Endothelial cell of umbilical vein (primary cell): ENCODE data around the gene PAFAH2. TPM values are rescaled to one million over a fixed set of nuclear protein-coding genes. Genes with fewer than 3 reads are reported as not detected.
A peak's percentile ranks its signal among the peaks of the same experiment; 100 is the strongest.

Source experiments
- BruUV-seq: library from RNA; stranded (reverse); fragments of 400-500 nt; replicated peaks from 2 replicates; lab custom pipeline; 2021; lab: Mats Ljungman, UMichigan
- CTCF ChIA-PET: fragments of 300-600, 350-600 bp; sonication (Branson Sonifier 250); formaldehyde crosslinking; loops from one replicate; lab custom pipeline; 2021; ENCODE audit warnings: antibody characterized with exemption, inconsistent platforms; lab: Charles Lee
- POLR2A ChIA-PET: fragments of 300-600, 350-600 bp; sonication (Branson Sonifier 250); formaldehyde crosslinking; loops from one replicate; lab custom pipeline; 2021; ENCODE audit warnings: antibody characterized with exemption, inconsistent platforms; lab: Charles Lee
- DNase-seq: peaks from one replicate; pipeline ENCODE4 v3.0.0-alpha.2; 2011; ENCODE audit warnings: low read depth, low spot score
- FAIRE-seq: peaks from 2 replicates; lab custom pipeline; 2011; peaks lifted over from hg19 to GRCh38; lab: Jason Lieb, UNC
- H2AFZ ChIP-seq: 2 replicates; pipeline ENCODE4 v1.6.0; 2012; ENCODE audit warnings: low read depth, low read length, control low read depth, inconsistent platforms
- H3K27ac ChIP-seq: 2 replicates; pipeline ENCODE4 v1.5.1; 2011; ENCODE audit warnings: low read depth, mild to moderate bottlenecking, control low read depth, low read length, moderate library complexity; ENCODE audit not compliant: insufficient read depth
- H3K27me3 ChIP-seq, 2 experiments: 2 replicates each; pipeline versions ENCODE4 v1.6.0 to v1.6.1; 2011; ENCODE audit warnings: low read length in 2 of 2, mixed read lengths in 1 of 2; ENCODE audit not compliant: control insufficient read depth in 2 of 2, insufficient read depth in 2 of 2
- H3K36me3 ChIP-seq, 2 experiments: 2 replicates in 1 of 2; 3 replicates in 1 of 2; pipeline ENCODE4 v1.5.1; 2011; ENCODE audit warnings: low read length in 2 of 2, mild to moderate bottlenecking in 1 of 2, moderate library complexity in 1 of 2; ENCODE audit not compliant: control insufficient read depth in 2 of 2, insufficient read depth in 2 of 2; ENCODE audit errors: extremely low read depth in 1 of 2
- H3K4me1 ChIP-seq: 3 replicates; pipeline ENCODE4 v1.5.1; 2011; ENCODE audit warnings: mild to moderate bottlenecking, low read length; ENCODE audit not compliant: control insufficient read depth, insufficient read depth; ENCODE audit errors: extremely low read depth
- H3K4me2 ChIP-seq: 2 replicates; pipeline ENCODE4 v1.6.1; 2011; ENCODE audit warnings: low read length, control low read depth, mixed read lengths; ENCODE audit not compliant: insufficient read depth
- H3K4me3 ChIP-seq, 3 experiments: fragments of 200-600 bp in 1 of 3; sonication (generic), shearing (Covaris generic) in 1 of 3; replicated peaks in 1 of 3; 2 replicates each; pipeline ENCODE4 v1.5.1; 2011 to 2016; ENCODE audit warnings: control low read depth in 3 of 3, low read length in 3 of 3, mild to moderate bottlenecking in 2 of 3, inconsistent platforms in 1 of 3, low read depth in 1 of 3, moderate library complexity in 1 of 3; ENCODE audit not compliant: insufficient read depth in 1 of 3
- H3K79me2 ChIP-seq: 2 replicates; pipeline ENCODE4 v1.6.0; 2012; ENCODE audit warnings: low read length, inconsistent platforms; ENCODE audit not compliant: control insufficient read depth, insufficient read depth
- H3K9ac ChIP-seq: replicated peaks from 2 replicates; pipeline ENCODE3; 2011; ENCODE audit warnings: low read length, control low read depth; ENCODE audit not compliant: insufficient read depth; ENCODE audit errors: extremely low read depth
- H3K9me1 ChIP-seq: replicated peaks from 3 replicates; pipeline ENCODE4 v1.6.0; 2011; ENCODE audit warnings: mild to moderate bottlenecking, low read length; ENCODE audit not compliant: control insufficient read depth, insufficient read depth; ENCODE audit errors: extremely low read depth
- H3K9me3 ChIP-seq: replicated peaks from 2 replicates; pipeline ENCODE4 v1.5.1; 2012; ENCODE audit warnings: low read length, inconsistent platforms; ENCODE audit not compliant: control insufficient read depth, insufficient read depth
- H4K20me1 ChIP-seq: replicated peaks from 2 replicates; pipeline ENCODE3; 2011; ENCODE audit warnings: mild to moderate bottlenecking, low read length; ENCODE audit not compliant: control insufficient read depth, insufficient read depth; ENCODE audit errors: extremely low read depth
- EZH2 ChIP-seq: IDR thresholded peaks from 2 replicates; pipeline ENCODE4 v1.6.1; 2012; ENCODE audit warnings: borderline replicate concordance, low read depth, mild to moderate bottlenecking, moderate library complexity, low read length, inconsistent platforms; ENCODE audit not compliant: severe bottlenecking
- FOS ChIP-seq: IDR thresholded peaks from 2 replicates; pipeline ENCODE4 v1.6.1; 2011; ENCODE audit warnings: mild to moderate bottlenecking, low read length, moderate library complexity, borderline replicate concordance; ENCODE audit not compliant: insufficient read depth
- GATA2 ChIP-seq: IDR thresholded peaks from 2 replicates; pipeline ENCODE4 v1.7.0; 2011; ENCODE audit warnings: low read depth, mild to moderate bottlenecking, moderate library complexity, mixed read lengths, low read length; ENCODE audit not compliant: insufficient read length, insufficient read depth
- JUN ChIP-seq: IDR thresholded peaks from 2 replicates; pipeline ENCODE4 v1.6.1; 2011; ENCODE audit warnings: borderline replicate concordance, low read depth; ENCODE audit not compliant: insufficient read length, insufficient read depth
- MAX ChIP-seq: IDR thresholded peaks from 2 replicates; pipeline ENCODE4 v1.6.1; 2011; ENCODE audit not compliant: insufficient read depth, insufficient read length
- MYC ChIP-seq: IDR thresholded peaks from one replicate; pipeline ENCODE4 v1.6.1; 2011; ENCODE audit warnings: mild to moderate bottlenecking, low read depth, low read length
- POLR2A ChIP-seq: IDR thresholded peaks from 2 replicates; pipeline ENCODE4 v1.6.1; 2012; ENCODE audit warnings: low read depth, mild to moderate bottlenecking, control low read depth, low read length
- POLR2AphosphoS5 ChIP-seq: IDR thresholded peaks from 2 replicates; pipeline ENCODE4 v1.6.1; 2012; ENCODE audit warnings: low read depth, mild to moderate bottlenecking, control low read depth, low read length, moderate library complexity; ENCODE audit not compliant: insufficient read depth
- dilution Hi-C: fragments of 300-500 bp; cut with MboI; formaldehyde crosslinking; loops from one replicate; pipeline ENCODE4 v1.15.0; 2019; ENCODE audit warnings: low sequenced_read_pairs; ENCODE audit not compliant: extremely low pct_ligation_motif_present
- intact Hi-C: fragments of 100-400 bp; cut with micrococcal nuclease; formaldehyde crosslinking; loops from one replicate; pipeline ENCODE4 v1.10.0; 2022
- polyA plus RNA-seq, 4 experiments: library from polyadenylated mRNA; depleted of rRNA in 3 of 4; stranded (reverse) in 3 of 4; unstranded in 1 of 4; fragments of >200 nt; gene quantifications; 2 replicates each; pipeline versions ENCODE4 v1.2.1 to v1.2.3, GENCODE V29; 2011 to 2012; ENCODE audit warnings: missing spikeins in 1 of 4
- total RNA-seq: library from RNA; stranded (reverse); gene quantifications from 2 replicates; pipeline ENCODE4 v1.2.3, GENCODE V29; 2021
- TF ChIP-seq, protein P1 (sequence below), 2 donors: IDR thresholded peaks; 1 replicate in 1 of 2; 2 replicates in 1 of 2; pipeline ENCODE4 v1.5.1; 2011; ENCODE audit warnings: low read length in 2 of 2, mild to moderate bottlenecking in 2 of 2, moderate library complexity in 2 of 2, control low read depth in 1 of 2, inconsistent platforms in 1 of 2, low read depth in 1 of 2; ENCODE audit not compliant: insufficient read depth in 1 of 2; ENCODE audit errors: extremely low read depth in 1 of 2

PAFAH2 gene
- total and polyA plus RNA-seq, 2 donors (not counting 3 experiments of a cell fraction or from before 2014, with no cell fraction given), result 6.0 to 6.9 TPM

DNA sequence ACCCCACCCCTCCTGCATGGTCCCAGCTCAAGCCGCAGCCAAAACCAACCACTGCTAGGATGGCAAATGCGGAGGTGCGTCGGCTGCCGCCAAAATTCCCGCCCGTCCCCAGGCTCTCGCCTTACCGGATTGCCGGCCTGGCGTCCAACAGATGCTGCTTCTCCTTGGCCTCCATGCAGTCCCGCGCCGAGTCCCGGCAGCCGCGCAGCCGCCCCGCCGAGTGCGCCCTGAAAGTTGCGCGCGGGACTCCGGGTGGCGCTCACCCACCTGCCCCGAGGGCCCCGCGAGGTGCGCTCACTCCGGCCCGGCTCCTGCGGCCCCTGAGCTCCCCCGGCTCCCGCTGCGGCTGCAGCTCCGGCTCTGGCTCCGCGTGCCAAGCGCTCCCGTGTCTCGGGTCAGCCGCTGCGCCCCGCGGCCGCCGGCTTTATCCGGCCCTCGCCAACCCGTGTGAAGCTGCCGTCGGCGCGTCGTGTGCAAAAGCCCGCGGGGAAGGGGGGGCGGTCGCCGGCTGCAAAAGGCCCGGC, 47.9 kb upstream of the PAFAH2 start, which contains the start of gene SLC30A2:
Gene SLC30A2 (minus strand): TSS at position 397 of the 524 bp plus-strand sequence. CDS start 222 bp downstream, at position 175.
- no peak for FAIRE-seq
- Histone ChIP-seq H3K4me2 (no peak within 1 kb of the TSS), H4K20me1 (no peaks in the 10 kb centered on the region), H3K79me2 (no peaks in the 10 kb centered on the region), H3K9me1 (no peaks in the 10 kb centered on the region), H3K27me3 (peaks cover 48 to 50% of the 10 kb centered on the region in 2 experiments), H3K9ac (no peak within 1 kb of the TSS), H3K4me3 (no peak within 1 kb of the TSS), H3K36me3 (no peaks in the 10 kb centered on the region), H2AFZ (no peak within 1 kb of the TSS), H3K4me1 (no peaks in the 10 kb centered on the region), H3K27ac (no peak within 1 kb of the TSS), H3K9me3 (no peaks in the 10 kb centered on the region)
- intact Hi-C loops, result no loop called here
- dilution Hi-C loops, result no loop called here
- TF ChIP-seq EZH2 (peak; percentile 88), FOS (no peak)
- POLR2A ChIA-PET, result no interaction called here
- CTCF ChIA-PET, result interaction anchor here (0.7 to 2.9 kb wide), 5 partner anchors 8 to 99 kb away, joined by 3 to 11 read pairs (median 3); no protein-coding TSS in a partner anchor
- BruUV-seq, result no TSS peak
- DNase-seq, result no peak

DNA sequence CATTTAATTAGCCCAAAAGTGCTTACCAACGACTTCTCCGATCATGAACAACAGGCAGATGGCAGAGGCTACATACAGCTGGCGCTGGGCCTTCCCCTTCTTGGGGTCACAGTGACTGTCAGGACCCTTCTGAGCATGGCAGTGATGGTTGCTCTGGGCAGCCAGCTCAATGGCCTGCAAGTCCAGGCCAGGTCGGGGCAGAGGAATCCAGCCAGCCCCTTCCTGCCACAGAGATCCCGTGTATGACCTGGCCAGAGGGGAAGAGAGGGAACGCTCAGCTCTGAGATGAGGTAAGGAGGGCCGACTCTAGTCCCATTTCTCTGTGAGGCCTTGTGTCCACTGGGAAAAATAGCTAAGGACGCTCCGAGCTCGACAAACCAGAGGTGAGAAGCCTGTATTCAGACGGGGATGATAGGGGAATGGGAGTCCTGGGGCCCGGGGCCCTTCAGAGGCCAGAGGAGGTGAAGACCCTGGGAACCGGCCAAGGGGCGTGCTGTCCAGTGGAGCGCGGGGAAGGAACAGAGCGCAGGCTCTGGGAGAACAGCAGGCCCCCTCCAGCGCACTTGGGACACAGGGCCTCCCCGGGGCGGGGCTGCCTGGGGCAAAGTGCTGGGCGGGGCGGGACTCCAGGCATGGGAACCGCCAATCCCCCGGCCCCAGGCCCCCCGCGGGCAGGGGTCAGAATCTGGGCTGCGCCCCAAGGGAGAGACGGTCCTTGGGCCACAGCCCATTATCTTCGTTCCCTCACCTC, 47.3 kb upstream of the PAFAH2 start:
- no peak overlapping the region for H3K27ac ChIP-seq
- H3K4me2 ChIP-seq, result no peak overlapping the region
- H3K36me3 ChIP-seq, result no peaks in the 10 kb centered on the region
- ChIA-PET CTCF (interaction anchor here (0.7 to 2.9 kb wide), 6 partner anchors 9 to 99 kb away, joined by 3 to 11 read pairs (median 4); no protein-coding TSS in a partner anchor), POLR2A (no interaction called here)
- intact Hi-C loops (no loop called here), dilution Hi-C loops (no loop called here)
- DNase-seq, result no peak
- FAIRE-seq, result no peak
- H3K27me3 ChIP-seq, result peaks cover 48 to 50% of the 10 kb centered on the region in 2 experiments
- no peak overlapping the region for H3K4me3 ChIP-seq
- no peaks in the 10 kb centered on the region for H3K79me2 ChIP-seq
- no peaks in the 10 kb centered on the region for H3K9me3 ChIP-seq
- BruUV-seq, result no TSS peak
- H2AFZ ChIP-seq, result no peak overlapping the region
- no peaks in the 10 kb centered on the region for H3K9me1 ChIP-seq
- no peak overlapping the region for H3K9ac ChIP-seq
- H4K20me1 ChIP-seq, result no peaks in the 10 kb centered on the region
- H3K4me1 ChIP-seq, result no peaks in the 10 kb centered on the region
- TF ChIP-seq FOS (no peak), MAX (no peak), EZH2 (no peak), MYC (no peak), GATA2 (no peak), POLR2AphosphoS5 (no peak), JUN (no peak), POLR2A (no peak)
- TF ChIP-seq, protein P1, sequence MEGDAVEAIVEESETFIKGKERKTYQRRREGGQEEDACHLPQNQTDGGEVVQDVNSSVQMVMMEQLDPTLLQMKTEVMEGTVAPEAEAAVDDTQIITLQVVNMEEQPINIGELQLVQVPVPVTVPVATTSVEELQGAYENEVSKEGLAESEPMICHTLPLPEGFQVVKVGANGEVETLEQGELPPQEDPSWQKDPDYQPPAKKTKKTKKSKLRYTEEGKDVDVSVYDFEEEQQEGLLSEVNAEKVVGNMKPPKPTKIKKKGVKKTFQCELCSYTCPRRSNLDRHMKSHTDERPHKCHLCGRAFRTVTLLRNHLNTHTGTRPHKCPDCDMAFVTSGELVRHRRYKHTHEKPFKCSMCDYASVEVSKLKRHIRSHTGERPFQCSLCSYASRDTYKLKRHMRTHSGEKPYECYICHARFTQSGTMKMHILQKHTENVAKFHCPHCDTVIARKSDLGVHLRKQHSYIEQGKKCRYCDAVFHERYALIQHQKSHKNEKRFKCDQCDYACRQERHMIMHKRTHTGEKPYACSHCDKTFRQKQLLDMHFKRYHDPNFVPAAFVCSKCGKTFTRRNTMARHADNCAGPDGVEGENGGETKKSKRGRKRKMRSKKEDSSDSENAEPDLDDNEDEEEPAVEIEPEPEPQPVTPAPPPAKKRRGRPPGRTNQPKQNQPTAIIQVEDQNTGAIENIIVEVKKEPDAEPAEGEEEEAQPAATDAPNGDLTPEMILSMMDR (IDR thresholded peaks at IDR 0.05; ENCODE audit: extremely low read depth in 1 of 2, insufficient read depth in 1 of 2, low read depth in 1 of 2, low read length in 2 of 2), result no peak
